ENCODE data around the gene PDXP. TPM values are rescaled to one million over a fixed set of nuclear protein-coding genes. Genes with fewer than 3 reads are reported as not detected.

Gene PDXP
- total RNA-seq, 2 experiments from 2014 or later, result 35.8 to 37.8 TPM

- no peak for DNase-seq
- peak overlapping the region; percentile 92 for H3K27ac Mint-ChIP-seq
- peaks cover 17% of the 10 kb centered on the region for H3K36me3 Mint-ChIP-seq (ENCODE audit: low read depth)
- no peak overlapping the region for H3K4me3 Mint-ChIP-seq
- no peak for ATAC-seq
- H3K4me1 Mint-ChIP-seq, result peaks cover 53% of the 10 kb centered on the region
- CTCF ChIA-PET, result interaction anchor here (1.0 to 4.7 kb wide), 4 partner anchors 7 to 21 kb away, joined by 3 to 41 read pairs (median 20); partner anchors contain the start of gene GGA1
- H3K9me3 Mint-ChIP-seq (ENCODE audit: low read depth), result no peaks in the 10 kb centered on the region
- intact Hi-C loops (cut with DNase I, micrococcal nuclease), result no loop called here
- POLR2A ChIA-PET, result interaction anchor here (1.2 kb wide), 1 partner anchor 16 kb away, joined by 4 read pairs; no protein-coding TSS in a partner anchor
- no peaks in the 10 kb centered on the region for H3K27me3 Mint-ChIP-seq
Observed at GRCh38 chr22:37628830-37629229, 29.7 kb upstream of the PDXP start.

GRCh38 chr22:37629928-37630327 lies 28.6 kb upstream of the PDXP start:
- Mint-ChIP-seq H3K27me3 (no peaks in the 10 kb centered on the region), H3K27ac (no peak overlapping the region), H3K36me3 (ENCODE audit: low read depth) (peaks cover 14% of the 10 kb centered on the region), H3K4me3 (no peak overlapping the region), H3K9me3 (ENCODE audit: low read depth) (no peaks in the 10 kb centered on the region), H3K4me1 (peaks cover 57% of the 10 kb centered on the region)
- DNase-seq, result no peak
- ChIA-PET CTCF (interaction anchor here (0.7 to 5.5 kb wide), 5 partner anchors 12 to 66 kb away, joined by 3 to 66 read pairs (median 3); partner anchors contain the start of gene PDXP), POLR2A (interaction anchor here (1.3 kb wide), 1 partner anchor 28 kb away, joined by 4 read pairs; the partner anchor contains the start of gene PDXP)
- ATAC-seq, result no peak
- intact Hi-C loops (cut with DNase I, micrococcal nuclease), result no loop called here

GRCh38 chr22:37630839-37631435 lies 27.6 kb upstream of the PDXP start:
- ChIA-PET CTCF (interaction anchor here (0.6 to 5.5 kb wide), 6 partner anchors 12 to 598 kb away, joined by 3 to 66 read pairs (median 4); partner anchors contain the start of gene PDXP), POLR2A (interaction anchor here (0.6 to 1.3 kb wide), 2 partner anchors 10 to 27 kb away, joined by 3 to 4 read pairs; partner anchors contain the start of gene PDXP)
- Mint-ChIP-seq H3K4me1 (peaks cover 54% of the 10 kb centered on the region), H3K9me3 (ENCODE audit: low read depth) (no peaks in the 10 kb centered on the region), H3K36me3 (ENCODE audit: low read depth) (peaks cover 8% of the 10 kb centered on the region), H3K27ac (peak overlapping the region; percentile 82), H3K4me3 (no peak overlapping the region), H3K27me3 (no peaks in the 10 kb centered on the region)
- intact Hi-C loops (cut with DNase I, micrococcal nuclease), result no loop called here
- DNase-seq, result no peak
- no peak for ATAC-seq

- Mint-ChIP-seq H3K4me3 (peak overlapping the region; percentile 44), H3K36me3 (ENCODE audit: low read depth) (peaks cover 7% of the 10 kb centered on the region), H3K27ac (peak overlapping the region; percentile 82), H3K27me3 (no peaks in the 10 kb centered on the region), H3K9me3 (ENCODE audit: low read depth) (no peaks in the 10 kb centered on the region), H3K4me1 (peaks cover 53% of the 10 kb centered on the region)
- CTCF ChIA-PET, result interaction anchor here (0.6 to 5.5 kb wide), 7 partner anchors 11 to 597 kb away, joined by 3 to 66 read pairs (median 4); no protein-coding TSS in a partner anchor
- ATAC-seq (no peak), DNase-seq (peak; percentile 35)
- POLR2A ChIA-PET, result interaction anchor here (0.6 to 1.8 kb wide), 4 partner anchors 10 to 43 kb away, joined by 3 to 7 read pairs (median 4); partner anchors contain the start of gene PDXP
- intact Hi-C loops (cut with DNase I, micrococcal nuclease), result no loop called here
Observed at GRCh38 chr22:37631448-37632173, 26.9 kb upstream of the PDXP start.

GRCh38 chr22:37632174-37633088 lies 26.1 kb upstream of the PDXP start:
- H3K27ac Mint-ChIP-seq, result peak overlapping the region; percentile 90
- ATAC-seq (peak; percentile 7), DNase-seq (peak; percentile 69)
- intact Hi-C loops (cut with DNase I, micrococcal nuclease), result loop anchor here in 1 of 2 experiments (1.0 kb wide), 1 partner anchor 24 kb away; the partner anchor contains the start of gene GGA1
- H3K9me3 Mint-ChIP-seq (ENCODE audit: low read depth), result no peaks in the 10 kb centered on the region
- peaks cover 53% of the 10 kb centered on the region for H3K4me1 Mint-ChIP-seq
- peak overlapping the region; percentile 44 for H3K4me3 Mint-ChIP-seq
- CTCF ChIA-PET, result interaction anchor here (0.6 to 5.5 kb wide), 15 partner anchors 8 to 392 kb away, joined by 3 to 66 read pairs (median 5); partner anchors contain the start of gene GGA1
- H3K36me3 Mint-ChIP-seq (ENCODE audit: low read depth), result peaks cover 9% of the 10 kb centered on the region
- POLR2A ChIA-PET, result interaction anchor here (0.9 to 1.8 kb wide), 5 partner anchors 10 to 42 kb away, joined by 3 to 7 read pairs (median 6); partner anchors contain the start of genes GGA1 and PDXP
- no peaks in the 10 kb centered on the region for H3K27me3 Mint-ChIP-seq

- DNase-seq, result peak; percentile 71
- ChIA-PET CTCF (interaction anchor here (0.6 to 5.5 kb wide), 17 partner anchors 9 to 362 kb away, joined by 3 to 66 read pairs (median 4); partner anchors contain the start of genes GGA1 and LGALS1), POLR2A (interaction anchor here (0.7 to 1.8 kb wide), 7 partner anchors 9 to 891 kb away, joined by 3 to 7 read pairs (median 4); partner anchors contain the start of genes GGA1, LGALS1 and PDXP)
- peak; percentile 34 for ATAC-seq
- no peaks in the 10 kb centered on the region for H3K27me3 Mint-ChIP-seq
- intact Hi-C loops (cut with DNase I, micrococcal nuclease), result loop anchor here in 1 of 2 experiments (1.0 kb wide), 1 partner anchor 25 kb away; the partner anchor contains the start of gene GGA1
- peaks cover 52% of the 10 kb centered on the region for H3K4me1 Mint-ChIP-seq
- H3K4me3 Mint-ChIP-seq, result peak overlapping the region; percentile 44
- peaks cover 9% of the 10 kb centered on the region for H3K36me3 Mint-ChIP-seq (ENCODE audit: low read depth)
- H3K9me3 Mint-ChIP-seq (ENCODE audit: low read depth), result no peaks in the 10 kb centered on the region
- peak overlapping the region; percentile 90 for H3K27ac Mint-ChIP-seq
Observed at GRCh38 chr22:37633089-37633624, 25.4 kb upstream of the PDXP start.

- DNase-seq, result peak; percentile 86
- H3K36me3 Mint-ChIP-seq (ENCODE audit: low read depth), result peaks cover 9% of the 10 kb centered on the region
- H3K4me1 Mint-ChIP-seq, result peaks cover 56% of the 10 kb centered on the region
- no peaks in the 10 kb centered on the region for H3K9me3 Mint-ChIP-seq (ENCODE audit: low read depth)
- CTCF ChIA-PET, result interaction anchor here (0.6 to 5.5 kb wide), 20 partner anchors 7 to 361 kb away, joined by 3 to 66 read pairs (median 5); partner anchors contain the start of genes GGA1, LGALS1 and NOL12
- peak overlapping the region; percentile 93 for H3K27ac Mint-ChIP-seq
- H3K4me3 Mint-ChIP-seq, result peak overlapping the region; percentile 58
- intact Hi-C loops (cut with DNase I, micrococcal nuclease), result loop anchor here (1.0 to 2.0 kb wide), 2 partner anchors 25 to 26 kb away; partner anchors contain the start of gene GGA1 (in 2 of the 2)
- ATAC-seq, result peak; percentile 70
- POLR2A ChIA-PET, result interaction anchor here (0.7 to 1.8 kb wide), 5 partner anchors 24 to 890 kb away, joined by 3 to 7 read pairs (median 3); partner anchors contain the start of genes GGA1, LGALS1 and PDXP
- no peaks in the 10 kb centered on the region for H3K27me3 Mint-ChIP-seq
Observed at GRCh38 chr22:37633625-37634416, 24.7 kb upstream of the PDXP start.

GRCh38 chr22:37634417-37634924 lies 24.1 kb upstream of the PDXP start:
- H3K4me3 Mint-ChIP-seq, result peak overlapping the region; percentile 58
- peaks cover 59% of the 10 kb centered on the region for H3K4me1 Mint-ChIP-seq
- no peaks in the 10 kb centered on the region for H3K9me3 Mint-ChIP-seq (ENCODE audit: low read depth)
- ChIA-PET POLR2A (interaction anchor here (1.4 to 1.8 kb wide), 3 partner anchors 24 to 51 kb away, joined by 3 to 7 read pairs (median 6); partner anchors contain the start of genes GGA1 and PDXP), CTCF (interaction anchor here (0.6 to 5.5 kb wide), 15 partner anchors 7 to 161 kb away, joined by 3 to 66 read pairs (median 6); partner anchors contain the start of genes GGA1, LGALS1, NOL12 and PDXP)
- intact Hi-C loops (cut with DNase I, micrococcal nuclease), result loop anchor here in 1 of 2 experiments (2.0 kb wide), 1 partner anchor 26 kb away; the partner anchor contains the start of gene GGA1
- no peaks in the 10 kb centered on the region for H3K27me3 Mint-ChIP-seq
- H3K36me3 Mint-ChIP-seq (ENCODE audit: low read depth), result peaks cover 9% of the 10 kb centered on the region
- no peak for ATAC-seq
- DNase-seq, result peak; percentile 39
- H3K27ac Mint-ChIP-seq, result peak overlapping the region; percentile 93

GRCh38 chr22:37635157-37635556 lies 23.4 kb upstream of the PDXP start:
- ChIA-PET POLR2A (no interaction called here), CTCF (interaction anchor here (0.6 to 5.5 kb wide), 9 partner anchors 8 to 388 kb away, joined by 3 to 66 read pairs (median 6); partner anchors contain the start of genes GGA1, LGALS1, NOL12 and PDXP)
- H3K27ac Mint-ChIP-seq, result peak overlapping the region; percentile 93
- H3K4me1 Mint-ChIP-seq, result peaks cover 59% of the 10 kb centered on the region
- peaks cover 9% of the 10 kb centered on the region for H3K36me3 Mint-ChIP-seq (ENCODE audit: low read depth)
- H3K9me3 Mint-ChIP-seq (ENCODE audit: low read depth), result no peaks in the 10 kb centered on the region
- ATAC-seq (no peak), DNase-seq (no peak)
- no peaks in the 10 kb centered on the region for H3K27me3 Mint-ChIP-seq
- peak overlapping the region; percentile 58 for H3K4me3 Mint-ChIP-seq
- intact Hi-C loops (cut with DNase I, micrococcal nuclease), result loop anchor here (2.0 to 5.0 kb wide), 2 partner anchors 26 to 172 kb away; partner anchors contain the start of genes GCAT (in 1 of the 2) and GGA1 (in 1 of the 2)

Measured in activated CD4-positive, alpha-beta T cell treated with anti-CD3 and anti-CD28 coated beads for 36 hours (primary cell).